ENCODE results near the gene LIN7C. TPM values are rescaled to one million over a fixed set of nuclear protein-coding genes. Genes with fewer than 3 reads are reported as not detected.
A peak's percentile ranks its signal among the peaks of the same experiment; 100 is the strongest.

Gene LIN7C
- total and polyA plus RNA-seq, 2 of the 13 experiments (the other 11 are each of a cell fraction or from before 2014, with no cell fraction given) = 14.8 to 37.2 TPM

DNA sequence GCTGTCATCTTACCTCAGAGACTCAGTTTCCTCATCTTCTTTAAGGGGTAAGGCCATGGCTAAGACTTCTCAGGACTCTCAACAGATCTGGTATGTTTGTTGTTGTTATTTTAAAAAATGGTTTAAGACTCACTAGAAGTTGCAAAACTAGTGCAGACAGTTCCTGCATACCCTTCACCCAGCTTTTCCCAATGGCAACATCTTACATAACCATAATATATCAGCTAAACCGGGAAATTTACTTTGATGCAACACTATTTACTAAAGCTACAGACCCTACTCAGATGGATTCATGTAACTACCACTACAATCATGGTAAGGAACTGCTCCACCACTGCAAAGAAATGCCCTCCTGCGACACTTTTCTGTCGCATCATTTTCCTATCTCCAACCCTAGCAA, 54.4 kb downstream of the LIN7C start (continued):
- TF ChIP-seq, protein P1, sequence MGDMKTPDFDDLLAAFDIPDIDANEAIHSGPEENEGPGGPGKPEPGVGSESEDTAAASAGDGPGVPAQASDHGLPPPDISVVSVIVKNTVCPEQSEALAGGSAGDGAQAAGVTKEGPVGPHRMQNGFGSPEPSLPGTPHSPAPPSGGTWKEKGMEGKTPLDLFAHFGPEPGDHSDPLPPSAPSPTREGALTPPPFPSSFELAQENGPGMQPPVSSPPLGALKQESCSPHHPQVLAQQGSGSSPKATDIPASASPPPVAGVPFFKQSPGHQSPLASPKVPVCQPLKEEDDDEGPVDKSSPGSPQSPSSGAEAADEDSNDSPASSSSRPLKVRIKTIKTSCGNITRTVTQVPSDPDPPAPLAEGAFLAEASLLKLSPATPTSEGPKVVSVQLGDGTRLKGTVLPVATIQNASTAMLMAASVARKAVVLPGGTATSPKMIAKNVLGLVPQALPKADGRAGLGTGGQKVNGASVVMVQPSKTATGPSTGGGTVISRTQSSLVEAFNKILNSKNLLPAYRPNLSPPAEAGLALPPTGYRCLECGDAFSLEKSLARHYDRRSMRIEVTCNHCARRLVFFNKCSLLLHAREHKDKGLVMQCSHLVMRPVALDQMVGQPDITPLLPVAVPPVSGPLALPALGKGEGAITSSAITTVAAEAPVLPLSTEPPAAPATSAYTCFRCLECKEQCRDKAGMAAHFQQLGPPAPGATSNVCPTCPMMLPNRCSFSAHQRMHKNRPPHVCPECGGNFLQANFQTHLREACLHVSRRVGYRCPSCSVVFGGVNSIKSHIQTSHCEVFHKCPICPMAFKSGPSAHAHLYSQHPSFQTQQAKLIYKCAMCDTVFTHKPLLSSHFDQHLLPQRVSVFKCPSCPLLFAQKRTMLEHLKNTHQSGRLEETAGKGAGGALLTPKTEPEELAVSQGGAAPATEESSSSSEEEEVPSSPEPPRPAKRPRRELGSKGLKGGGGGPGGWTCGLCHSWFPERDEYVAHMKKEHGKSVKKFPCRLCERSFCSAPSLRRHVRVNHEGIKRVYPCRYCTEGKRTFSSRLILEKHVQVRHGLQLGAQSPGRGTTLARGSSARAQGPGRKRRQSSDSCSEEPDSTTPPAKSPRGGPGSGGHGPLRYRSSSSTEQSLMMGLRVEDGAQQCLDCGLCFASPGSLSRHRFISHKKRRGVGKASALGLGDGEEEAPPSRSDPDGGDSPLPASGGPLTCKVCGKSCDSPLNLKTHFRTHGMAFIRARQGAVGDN (CRISPR knock-in tag; IDR thresholded peaks at IDR 0.05) = no peak
- TF ChIP-seq ZNF230 (CRISPR knock-in tag; IDR thresholded peaks at IDR 0.05) (no peak), MAZ (IDR thresholded peaks at IDR 0.05; ENCODE audit: borderline replicate concordance, low read depth, low read length) (no peak), MAZ (CRISPR knock-in tag; IDR thresholded peaks at IDR 0.05; ENCODE audit: low read depth) (no peak), NCOA2 (CRISPR knock-in tag; IDR thresholded peaks at IDR 0.05) (peak; percentile 42; the same call in 1 of the 2 replicates), PAWR (CRISPR knock-in tag; IDR thresholded peaks at IDR 0.05; ENCODE audit: borderline replicate concordance) (no peak), FOXC1 (CRISPR knock-in tag; IDR thresholded peaks at IDR 0.05; ENCODE audit: borderline replicate concordance) (no peak), ZNF225 (CRISPR knock-in tag; IDR thresholded peaks at IDR 0.05) (no peak), HMG20A (CRISPR knock-in tag; IDR thresholded peaks at IDR 0.05; ENCODE audit: borderline replicate concordance) (peak; percentile 48; the same call in 1 of the 2 replicates), KDM5A (IDR thresholded peaks at IDR 0.05; ENCODE audit: borderline replicate concordance, low read length) (no peak), FOXK1 (CRISPR knock-in tag; IDR thresholded peaks at IDR 0.05; ENCODE audit: borderline replicate concordance, low read depth) (peak; percentile 50; the same call in 1 of the 2 replicates), ELF1 (CRISPR knock-in tag; IDR thresholded peaks at IDR 0.05) (no peak)
- TF ChIP-seq, protein P2, sequence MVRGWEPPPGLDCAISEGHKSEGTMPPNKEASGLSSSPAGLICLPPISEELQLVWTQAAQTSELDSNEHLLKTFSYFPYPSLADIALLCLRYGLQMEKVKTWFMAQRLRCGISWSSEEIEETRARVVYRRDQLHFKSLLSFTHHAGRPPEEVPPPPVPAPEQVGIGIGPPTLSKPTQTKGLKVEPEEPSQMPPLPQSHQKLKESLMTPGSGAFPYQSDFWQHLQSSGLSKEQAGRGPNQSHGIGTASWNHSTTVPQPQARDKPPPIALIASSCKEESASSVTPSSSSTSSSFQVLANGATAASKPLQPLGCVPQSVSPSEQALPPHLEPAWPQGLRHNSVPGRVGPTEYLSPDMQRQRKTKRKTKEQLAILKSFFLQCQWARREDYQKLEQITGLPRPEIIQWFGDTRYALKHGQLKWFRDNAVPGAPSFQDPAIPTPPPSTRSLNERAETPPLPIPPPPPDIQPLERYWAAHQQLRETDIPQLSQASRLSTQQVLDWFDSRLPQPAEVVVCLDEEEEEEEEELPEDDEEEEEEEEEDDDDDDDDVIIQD (CRISPR knock-in tag; IDR thresholded peaks at IDR 0.05; ENCODE audit: low read depth) = 0 out of 2 replicates have a peak, but pooled peaks have one; percentile 41
